Spinal cord (tissue), 10 donors: ENCODE measurements around the gene SPTSSB. TPM values are rescaled to one million over a fixed set of nuclear protein-coding genes. Genes with fewer than 3 reads are reported as not detected.

ENCODE experiments used
- DNase-seq, 6 donors: peaks; one replicate each; pipeline versions ENCODE4 v3.0.0 to v3.0.0-alpha.2; 2013 to 2015; ENCODE audit warnings: low spot score in 6 of 6, low read depth in 4 of 6
- H3K27ac ChIP-seq: one replicate; pipeline ENCODE4 v1.5.1; 2013; ENCODE audit warnings: low read depth, low read length, control low read depth
- H3K27me3 ChIP-seq: one replicate; pipeline ENCODE4 v1.6.1; 2013; ENCODE audit warnings: low read length; ENCODE audit not compliant: control insufficient read depth, insufficient read depth
- H3K36me3 ChIP-seq: one replicate; pipeline ENCODE4 v1.6.1; 2013; ENCODE audit warnings: low read length; ENCODE audit not compliant: control insufficient read depth, insufficient read depth
- H3K4me1 ChIP-seq: one replicate; pipeline ENCODE4 v1.6.1; 2013; ENCODE audit warnings: low read length; ENCODE audit not compliant: control insufficient read depth, insufficient read depth
- H3K4me3 ChIP-seq: one replicate; pipeline ENCODE4 v1.5.1; 2013; ENCODE audit warnings: low read depth, low read length, control low read depth
- H3K9me3 ChIP-seq: one replicate; pipeline ENCODE4 v1.6.1; 2013; ENCODE audit warnings: low read length; ENCODE audit not compliant: control insufficient read depth, insufficient read depth
- WGBS: methylation state at CpG from one replicate; pipeline ENCODE4 v1.1.5; 2013; ENCODE audit warnings: missing lambda C conversion rate; ENCODE audit not compliant: insufficient coverage; 5-methylcytosine and 5-hydroxymethylcytosine counted together
- polyA plus RNA-seq, 2 donors: library from polyadenylated mRNA; unstranded; fragments of 120-200 nt; gene quantifications; one replicate each; pipeline ENCODE4 v1.2.1, GENCODE V29; 2013; ENCODE audit not compliant: insufficient read length in 2 of 2
- total RNA-seq, 2 donors: library from RNA; depleted of rRNA in 1 of 2; stranded (reverse); fragments of 120-200 nt in 1 of 2; fragments of >200 nt in 1 of 2; gene quantifications; one replicate each; pipeline versions ENCODE4 v1.2.3 to v1.2.4, GENCODE V29; 2013 to 2014
- donor health status: healthy.

Gene SPTSSB
- total and polyA plus RNA-seq, 4 donors = 1.9 to 16.1 (median 10.5) TPM

DNA sequence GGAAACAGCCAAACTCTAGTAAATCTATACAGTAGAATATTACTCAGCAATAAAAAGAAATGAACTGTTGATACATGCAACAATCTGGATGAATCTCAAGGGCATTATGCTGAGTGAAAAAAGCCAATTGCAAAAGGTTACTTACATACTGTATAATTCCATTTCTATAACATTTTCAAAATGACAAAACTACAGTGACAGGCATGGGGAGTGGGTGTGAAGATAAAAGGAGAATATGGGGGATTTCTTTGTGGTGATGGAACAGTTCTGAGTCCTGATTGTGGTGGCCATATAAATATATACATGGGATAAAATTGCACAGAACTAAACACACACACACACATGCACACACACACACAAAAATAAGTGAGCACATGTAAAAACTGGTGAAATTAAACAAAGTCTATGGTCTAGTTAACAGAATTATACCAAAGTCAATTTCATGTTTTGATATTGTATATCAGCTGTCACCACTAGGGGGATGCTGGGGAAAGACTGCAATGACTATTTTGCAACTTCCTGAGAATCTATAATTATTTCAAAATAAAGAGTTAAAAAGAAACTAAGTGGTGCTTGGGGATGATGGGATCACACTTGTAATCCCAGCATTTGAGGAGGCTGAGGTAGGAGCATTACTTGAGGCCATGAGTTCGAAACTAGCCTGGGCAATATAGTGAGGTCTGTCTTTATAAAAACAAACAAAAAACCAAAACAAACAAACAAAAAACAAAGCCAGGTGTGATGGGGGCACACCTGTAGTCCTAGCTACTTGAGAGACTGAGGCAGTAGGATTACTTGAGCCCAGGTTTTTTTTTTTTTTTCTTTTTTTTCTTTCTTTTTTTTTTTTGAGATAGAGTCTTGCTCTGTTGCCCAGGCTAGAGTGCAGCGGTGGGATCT, 66.0 kb downstream of the SPTSSB start:
- no CpG with 5 or more reads among the region's 2 CpGs for WGBS

DNA sequence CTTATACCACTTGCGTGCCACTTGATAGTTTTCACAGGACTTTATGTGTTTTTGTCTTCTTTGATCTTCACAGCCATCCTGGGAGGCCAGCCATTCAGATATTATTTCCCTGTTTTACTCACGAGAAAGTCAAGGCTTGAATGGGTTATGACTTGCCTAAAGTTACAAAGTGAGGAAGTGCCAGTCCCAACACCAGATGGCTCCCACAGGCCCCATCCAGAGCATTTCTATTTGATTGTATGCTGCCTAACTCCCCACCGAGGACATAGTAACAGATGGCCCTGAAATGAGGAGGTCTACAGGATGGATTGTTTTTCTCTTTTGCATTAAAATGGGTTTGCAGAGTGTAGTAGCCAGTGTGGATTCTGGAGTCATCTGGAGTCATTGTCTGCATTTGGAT, 74.5 kb downstream of the SPTSSB start:
- Histone ChIP-seq H3K27me3 (no peaks in the 10 kb centered on the region), H3K4me1 (no peaks in the 10 kb centered on the region), H3K27ac (no peak overlapping the region), H3K9me3 (no peaks in the 10 kb centered on the region), H3K4me3 (no peak overlapping the region), H3K36me3 (no peaks in the 10 kb centered on the region)
- DNase-seq = no peak
- 57% methylated on average over 1 of the region's 3 CpGs for WGBS

More for the DNA sequence above, 66.0 kb downstream of the SPTSSB start:
- Histone ChIP-seq H3K4me3 (no peak overlapping the region), H3K27me3 (no peaks in the 10 kb centered on the region), H3K4me1 (no peaks in the 10 kb centered on the region), H3K36me3 (no peaks in the 10 kb centered on the region), H3K9me3 (peaks cover 3% of the 10 kb centered on the region), H3K27ac (no peak overlapping the region)
- no peak for DNase-seq

GRCh38 chr3:161295325-161295724, 76.0 kb downstream of the SPTSSB start:
- DNase-seq = no peak
- no peaks in the 10 kb centered on the region for H3K4me1 ChIP-seq
- no peaks in the 10 kb centered on the region for H3K27me3 ChIP-seq
- no peak overlapping the region for H3K4me3 ChIP-seq
- no peaks in the 10 kb centered on the region for H3K36me3 ChIP-seq
- H3K27ac ChIP-seq = no peak overlapping the region
- H3K9me3 ChIP-seq = no peaks in the 10 kb centered on the region

Other genes with a start within 250 kb of the SPTSSB start
- 10 to 100 TPM; 46.1 to 82.2 TPM for gene NMD3, start 150.2 kb downstream of the SPTSSB start, total RNA-seq
- 10 to 100 TPM; 34.5 to 44.6 TPM for gene NMD3, start 150.2 kb downstream of the SPTSSB start, polyA plus RNA-seq
- 1 to 10 TPM in 1 of 2 donors, not detected in 1; 1.0 TPM for gene OTOL1, start 125.3 kb upstream of the SPTSSB start, total RNA-seq
- gene OTOL1, start 125.3 kb upstream of the SPTSSB start, polyA plus RNA-seq = not detected